Measurements from ENCODE around the gene ITGA5.

Gene ITGA5

GRCh38 chr12:54387114-54387467 is 32.0 kb downstream of the ITGA5 start:
- no peak for DNase-seq

DNA sequence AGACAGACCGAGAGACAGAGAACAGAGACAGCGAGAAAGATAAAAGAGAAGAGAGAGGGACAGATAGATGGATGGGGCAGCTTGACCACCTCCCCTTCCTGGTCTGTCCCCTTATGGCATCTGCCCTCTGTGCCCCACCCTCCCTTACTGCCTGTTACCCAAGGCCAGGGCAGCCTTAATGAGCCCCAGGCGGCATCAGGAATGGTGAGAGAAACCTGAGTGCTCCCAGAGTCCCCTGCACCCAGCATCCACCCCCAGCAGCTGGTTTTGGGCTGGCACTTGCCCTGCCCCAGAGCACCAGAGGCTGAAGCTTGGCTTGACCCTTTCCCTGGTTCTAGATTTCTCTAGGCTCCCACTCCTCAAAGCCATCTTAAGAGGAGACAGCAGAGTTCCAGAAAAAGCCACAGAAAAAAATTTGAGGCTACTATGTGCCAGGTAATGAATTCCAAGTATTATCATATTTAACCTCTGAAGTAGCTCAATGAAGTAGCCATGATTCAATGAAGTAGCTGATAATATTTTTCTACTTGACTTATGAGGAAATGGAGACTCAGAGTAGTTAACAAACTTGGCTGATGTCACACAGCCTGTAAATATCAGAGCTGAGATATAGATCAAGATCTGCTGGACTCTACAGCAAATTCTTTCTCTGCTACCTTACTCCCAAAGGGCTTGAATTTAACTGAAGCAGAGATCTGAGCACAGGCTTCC is 32.5 kb downstream of the ITGA5 start:
- DNase-seq = no peak

DNA sequence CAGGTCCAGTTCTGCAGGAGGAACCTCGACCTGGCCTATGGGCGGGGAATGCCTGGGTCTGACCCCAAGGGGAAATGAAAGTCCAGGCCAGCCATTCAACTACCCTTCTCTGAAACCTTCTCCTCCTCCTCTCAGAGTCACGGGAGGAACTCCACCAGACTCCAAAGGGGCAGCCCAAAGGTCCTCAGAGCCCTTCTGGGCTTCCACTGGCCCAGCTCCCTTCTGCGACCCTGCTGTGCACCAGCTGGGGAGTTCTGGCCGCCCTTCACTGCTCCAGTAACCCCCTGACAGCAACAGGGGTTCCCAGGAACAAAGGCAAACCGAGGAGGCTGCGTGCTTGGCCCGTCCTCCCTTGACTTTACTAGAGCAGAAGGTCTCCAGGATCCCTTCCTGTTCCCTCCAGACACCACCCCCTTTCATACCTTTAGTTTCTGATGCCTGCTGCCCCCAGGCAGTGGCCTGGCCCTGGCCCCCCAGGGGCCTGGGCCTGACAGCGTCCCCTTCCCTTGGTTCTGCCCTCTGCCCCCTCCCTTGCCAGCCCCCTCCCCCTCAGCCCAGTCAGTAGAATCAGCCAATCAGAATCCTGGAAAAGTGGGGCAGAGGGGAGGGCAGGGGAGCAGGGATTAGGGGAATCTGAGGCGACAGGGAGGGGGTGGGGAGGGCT is 33.7 kb downstream of the ITGA5 start:
- DNase-seq = no peak

- no peak for DNase-seq
These were observed 34.5 kb downstream of the ITGA5 start, which contains the start of gene ZNF385A for GRCh38 chr12:54384591-54385041. ZNF385A (minus strand) TSS chr12:54384733; CDS start chr12:54384514, 219 bp downstream.

- peak; percentile 29 to 45 for DNase-seq
These were observed 35.9 kb downstream of the ITGA5 start for GRCh38 chr12:54383041-54383609.

GRCh38 chr12:54381136-54381535 is 37.9 kb downstream of the ITGA5 start:
- DNase-seq = no peak

DNA sequence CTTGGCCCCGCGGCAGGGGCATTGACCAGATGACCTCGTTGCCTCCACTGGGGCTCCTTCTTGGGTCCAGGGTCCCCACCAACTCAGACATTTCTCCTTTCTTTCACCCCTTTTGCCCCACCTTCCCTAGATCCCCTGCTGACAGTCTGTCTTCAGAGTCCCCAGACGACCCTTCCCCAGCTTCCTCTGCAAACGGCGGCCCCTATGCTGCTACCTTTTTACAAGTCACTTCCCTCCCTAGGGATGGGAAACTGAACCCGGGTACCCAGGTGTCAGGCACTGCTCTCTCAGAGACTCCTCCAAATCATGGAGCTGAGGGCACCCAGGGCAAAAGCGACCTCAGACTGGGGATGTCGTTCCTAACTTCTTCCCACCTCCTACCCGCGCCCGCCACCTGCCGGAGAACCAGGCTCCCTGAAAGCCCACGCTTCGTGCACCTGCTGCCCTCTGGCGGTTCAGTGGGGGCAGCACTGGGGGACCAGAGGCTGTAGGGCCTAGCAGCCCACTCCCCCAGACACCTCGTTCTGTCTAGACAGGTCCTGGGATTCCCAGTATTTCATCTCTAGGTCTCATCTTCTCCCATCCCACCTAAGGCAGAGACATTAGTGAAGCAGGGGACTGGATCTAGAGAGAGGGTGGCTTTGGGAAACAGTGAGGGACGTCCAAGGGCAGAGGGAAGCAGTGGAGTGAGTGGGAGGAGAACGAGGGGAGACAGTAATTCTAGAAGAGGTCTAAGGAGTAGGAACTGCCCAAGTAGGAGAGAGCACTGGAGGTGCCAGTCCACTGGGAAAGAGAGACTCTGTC is 39.5 kb downstream of the ITGA5 start:
- peak; percentile 93 to 95 for DNase-seq

GRCh38 chr12:54378796-54379397 is 40.2 kb downstream of the ITGA5 start:
- DNase-seq = no peak

GRCh38 chr12:54377797-54378515 is 41.1 kb downstream of the ITGA5 start:
- no peak for DNase-seq

GRCh38 chr12:54377007-54377406 is 42.1 kb downstream of the ITGA5 start:
- DNase-seq = no peak

- DNase-seq = no peak
These were observed 42.5 kb downstream of the ITGA5 start for GRCh38 chr12:54376596-54376995.

GRCh38 chr12:54375259-54375579 is 43.8 kb downstream of the ITGA5 start:
- DNase-seq = no peak

DNA sequence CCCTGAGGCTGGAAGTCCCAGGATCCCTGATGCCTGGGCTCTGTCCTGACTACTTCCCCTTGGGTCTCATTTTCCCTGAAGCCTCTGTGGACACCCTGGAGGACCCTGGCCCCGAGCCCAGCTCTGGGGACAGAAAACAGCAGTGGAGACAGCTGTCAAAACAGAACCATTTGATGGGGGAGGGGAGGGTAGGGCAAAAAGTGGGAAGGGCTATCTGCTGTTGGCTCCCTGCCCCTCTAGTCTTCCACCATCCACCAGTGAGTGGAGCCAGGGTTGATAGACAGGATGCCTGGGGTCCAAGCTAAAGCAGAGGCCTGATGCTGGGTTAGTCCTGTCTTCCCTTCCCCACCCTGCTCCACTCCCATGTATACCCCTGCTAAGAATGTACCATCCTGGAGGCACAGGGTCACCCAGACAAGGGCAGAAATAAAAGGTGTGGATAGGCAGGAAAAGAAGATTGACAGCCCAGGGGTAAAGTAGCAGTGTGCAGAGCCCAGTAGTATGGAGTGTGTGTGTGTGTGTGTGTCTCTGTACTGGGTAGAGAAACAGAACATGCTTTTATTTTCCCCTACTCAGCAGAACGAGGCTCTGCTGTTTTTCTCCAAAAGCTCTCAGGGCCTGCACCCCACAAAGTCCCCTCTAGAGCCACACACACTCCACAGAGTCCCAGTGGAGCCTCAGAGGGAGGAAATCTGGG is 44.4 kb downstream of the ITGA5 start:
- no peak for DNase-seq

DNA sequence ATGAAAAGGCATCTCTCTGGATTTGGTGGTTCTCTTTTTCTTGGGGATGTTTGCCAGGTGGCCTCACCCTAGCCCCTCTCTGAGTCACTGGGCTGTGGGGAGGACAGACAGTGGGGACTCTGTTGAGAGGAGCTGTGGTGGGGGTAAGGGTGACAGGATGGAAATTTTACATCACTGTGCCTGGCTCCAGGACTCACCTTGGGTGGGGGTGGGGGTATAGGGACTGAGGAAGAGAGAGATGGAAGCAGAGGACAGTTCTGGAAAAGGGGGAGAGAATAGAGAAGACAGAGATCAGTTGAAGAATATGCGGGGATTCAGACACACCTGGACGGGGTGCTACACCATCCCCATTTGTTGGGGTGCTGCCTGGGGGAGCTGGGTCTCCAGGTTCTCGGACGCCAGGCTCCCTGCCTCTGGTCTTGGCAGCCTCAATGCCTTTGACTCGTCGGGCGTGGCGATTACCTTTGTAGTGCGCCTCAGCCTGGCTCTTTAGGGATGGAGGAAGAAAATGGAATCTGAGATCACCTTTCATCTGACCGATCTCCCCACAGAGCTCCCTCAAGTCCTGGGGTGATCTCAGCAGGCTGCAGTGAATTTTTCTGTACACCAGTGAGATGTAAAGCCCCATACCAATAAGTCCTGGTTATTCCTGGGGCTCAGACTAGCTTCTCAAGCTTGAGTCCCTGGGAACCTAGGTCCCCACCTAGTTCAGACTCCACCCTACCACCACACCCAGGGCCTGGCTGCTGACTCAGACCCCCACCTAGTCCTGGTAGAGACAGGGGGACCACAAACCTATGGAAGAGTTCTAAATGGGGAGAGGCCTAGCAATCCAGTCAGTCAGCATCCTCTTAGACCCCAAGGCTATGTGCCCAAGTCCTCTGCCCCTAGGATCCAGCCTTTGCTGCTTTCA is 45.2 kb downstream of the ITGA5 start:
- no peak for DNase-seq

DNA sequence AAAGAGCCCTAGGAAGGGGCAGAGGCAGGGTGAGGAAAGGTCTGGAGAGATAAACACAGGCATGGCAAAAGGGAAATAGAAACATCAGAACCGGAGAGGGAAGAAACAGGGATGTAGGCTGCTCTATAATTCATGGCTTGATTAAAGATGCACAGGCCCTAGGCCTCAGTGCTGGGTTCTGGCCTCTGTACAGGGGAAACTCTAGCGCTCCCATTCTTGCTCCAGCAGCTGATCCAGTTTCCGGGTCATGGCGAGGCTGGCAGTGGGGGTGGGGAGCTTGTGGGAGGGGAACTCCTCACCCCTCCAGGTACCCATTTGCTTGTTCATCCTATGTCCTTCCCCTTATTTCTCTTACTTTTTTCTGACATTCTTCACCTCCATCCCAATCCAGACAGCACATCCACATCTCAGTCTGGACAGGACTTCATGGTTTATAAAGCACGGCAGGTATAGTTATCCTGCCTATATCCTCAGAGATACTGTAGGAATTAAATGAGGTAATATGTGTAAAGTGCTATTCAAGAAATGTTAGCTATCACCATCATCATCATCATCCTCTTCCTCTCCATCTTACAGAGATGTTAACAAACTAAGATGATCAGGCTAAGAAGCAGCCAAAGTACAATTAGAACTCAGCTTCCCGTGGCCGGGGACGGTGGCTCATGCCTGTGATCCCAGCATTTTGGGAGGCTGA is 46.8 kb downstream of the ITGA5 start:
- DNase-seq = no peak

DNA sequence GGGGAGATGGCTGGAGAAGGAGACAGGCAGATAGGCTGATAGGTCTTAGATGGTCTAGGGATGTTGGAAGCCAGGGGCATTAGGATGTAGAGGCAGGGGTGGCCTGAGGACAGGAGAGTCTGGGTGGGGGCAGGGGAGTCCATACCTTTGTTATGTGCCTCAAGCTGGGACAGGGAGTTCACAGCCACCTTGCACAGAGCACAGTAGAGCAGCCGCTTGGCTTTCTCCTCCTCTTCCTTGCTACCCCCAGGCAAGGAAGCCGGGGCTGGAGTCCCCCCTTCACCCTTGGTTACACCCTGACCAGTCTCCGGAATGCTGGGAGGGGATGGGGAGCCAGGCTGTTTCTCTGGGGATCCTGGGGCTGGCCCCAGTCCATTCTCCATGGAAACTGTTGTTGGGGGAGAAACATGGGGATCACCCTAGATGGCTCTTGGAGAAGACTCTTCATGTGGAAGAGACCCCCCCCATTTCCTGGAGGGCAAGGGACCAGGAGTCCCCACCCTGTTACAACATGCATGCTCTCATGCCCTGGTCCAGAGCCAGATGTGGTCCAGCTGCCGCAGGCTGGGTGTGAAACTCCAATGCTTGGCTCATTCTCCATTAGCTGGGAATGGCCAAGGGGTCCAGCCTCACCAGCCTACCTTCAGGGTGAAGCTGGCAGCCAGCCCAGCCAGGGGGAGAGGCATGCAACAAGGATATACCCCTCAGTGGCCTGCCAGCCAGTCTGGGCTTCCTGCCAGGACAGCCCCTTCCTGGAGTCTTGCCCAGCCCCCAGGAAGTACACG is 47.5 kb downstream of the ITGA5 start:
- no peak for DNase-seq

GRCh38 chr12:54370171-54370730 is 48.8 kb downstream of the ITGA5 start:
- no peak for DNase-seq

- no peak for DNase-seq
These were observed 49.4 kb downstream of the ITGA5 start for GRCh38 chr12:54369597-54370131.

All from activated CD4-positive, alpha-beta T cell treated with anti-CD3 and anti-CD28 coated beads, Interleukin-2, amount 50 U/mL, for 48 hours (primary cell).